22Rv1 (cell line): ENCODE results near the gene DCAF7.

Experiments used
- ZFX ChIP-seq: fragments of 450-650 bp; IDR thresholded peaks from 2 replicates; pipeline ENCODE4 v1.6.1; 2017; ENCODE audit warnings: antibody characterized with exemption, borderline replicate concordance
- TF ChIP-seq, protein P1 (sequence below): fragments of 450-650 bp; IDR thresholded peaks from 2 replicates; pipeline ENCODE4 v1.5.1; 2017; ENCODE audit warnings: mild to moderate bottlenecking

DNA sequence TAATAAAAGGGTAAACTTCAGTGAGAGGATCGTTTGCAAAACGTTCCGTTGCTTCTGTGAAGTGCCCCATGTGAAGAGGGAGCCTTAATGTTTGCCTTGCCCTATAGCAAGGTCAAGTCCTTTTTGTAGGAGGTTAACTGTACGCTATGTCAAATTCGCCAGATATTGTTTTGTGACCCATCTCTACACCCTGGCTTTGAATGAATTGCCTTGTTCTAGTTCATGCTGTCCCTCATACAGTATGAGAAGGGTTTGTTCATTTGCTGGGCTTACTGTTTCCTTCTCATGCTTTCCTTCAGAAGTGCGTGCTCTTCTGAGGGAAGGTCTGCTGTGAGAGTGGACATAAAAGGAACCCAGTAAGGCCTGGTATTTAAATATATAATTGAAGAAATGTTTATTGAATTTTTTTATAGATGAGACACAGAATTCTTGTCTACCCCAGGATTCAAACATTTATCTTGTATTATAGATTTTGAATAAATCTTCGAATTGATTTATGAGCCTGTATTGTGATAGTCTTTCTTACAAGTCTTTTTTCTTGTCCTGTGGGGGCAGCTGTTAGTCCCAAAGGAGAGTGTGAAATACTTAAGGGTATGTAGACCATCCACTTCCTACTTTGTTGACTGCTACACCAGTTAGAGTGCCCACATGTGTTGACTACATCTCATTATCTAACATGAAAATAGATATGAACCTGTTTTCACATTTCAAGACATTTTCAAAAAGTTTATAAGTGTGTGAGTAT lies 73.7 kb downstream of the DCAF7 start:
- TF ChIP-seq, protein P1, sequence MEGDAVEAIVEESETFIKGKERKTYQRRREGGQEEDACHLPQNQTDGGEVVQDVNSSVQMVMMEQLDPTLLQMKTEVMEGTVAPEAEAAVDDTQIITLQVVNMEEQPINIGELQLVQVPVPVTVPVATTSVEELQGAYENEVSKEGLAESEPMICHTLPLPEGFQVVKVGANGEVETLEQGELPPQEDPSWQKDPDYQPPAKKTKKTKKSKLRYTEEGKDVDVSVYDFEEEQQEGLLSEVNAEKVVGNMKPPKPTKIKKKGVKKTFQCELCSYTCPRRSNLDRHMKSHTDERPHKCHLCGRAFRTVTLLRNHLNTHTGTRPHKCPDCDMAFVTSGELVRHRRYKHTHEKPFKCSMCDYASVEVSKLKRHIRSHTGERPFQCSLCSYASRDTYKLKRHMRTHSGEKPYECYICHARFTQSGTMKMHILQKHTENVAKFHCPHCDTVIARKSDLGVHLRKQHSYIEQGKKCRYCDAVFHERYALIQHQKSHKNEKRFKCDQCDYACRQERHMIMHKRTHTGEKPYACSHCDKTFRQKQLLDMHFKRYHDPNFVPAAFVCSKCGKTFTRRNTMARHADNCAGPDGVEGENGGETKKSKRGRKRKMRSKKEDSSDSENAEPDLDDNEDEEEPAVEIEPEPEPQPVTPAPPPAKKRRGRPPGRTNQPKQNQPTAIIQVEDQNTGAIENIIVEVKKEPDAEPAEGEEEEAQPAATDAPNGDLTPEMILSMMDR, result no peak
- TF ChIP-seq ZFX, result no peak
